Sciatic nerve (tissue), 2 donors: ENCODE measurements around the gene ANKRD18B. TPM values are rescaled to one million over a fixed set of nuclear protein-coding genes. Genes with fewer than 3 reads are reported as not detected.
"Not testable (repeated sequence)": the region's sequence is repeated elsewhere in the genome, so short reads cannot be mapped to it uniquely, and the experiment has no call there.

Experiments used
- ATAC-seq: fragments of 200-7000 bp; cut with Tn5 transposase; one replicate; pipeline ENCODE4 v1.9.1; 2020; ENCODE audit warnings: mild to moderate bottlenecking, moderate library complexity
- DNase-seq: peaks from one replicate; pipeline ENCODE4 v3.0.0-alpha.2; 2020; ENCODE audit warnings: low spot score
- intact Hi-C: fragments of 100-400 bp; cut with DNase I; formaldehyde crosslinking; loops from one replicate; pipeline ENCODE4 v1.14.2; 2022
- total RNA-seq: library from RNA; stranded (reverse); fragmentation: NEBNext Ultra II Directional; extraction: Animal tissue kit (Norgen Biotek cat#: 25700); gene quantifications from one replicate; pipeline ENCODE4 v1.2.1, GENCODE V29; 2021
- donor health status: DM: no; HTN: no; CAD: no.
- donor health status: DM: no; HTN: no; CAD: no.

The ANKRD18B gene
- total RNA-seq, 1 donor from 2014 or later = 1.2 TPM

DNA sequence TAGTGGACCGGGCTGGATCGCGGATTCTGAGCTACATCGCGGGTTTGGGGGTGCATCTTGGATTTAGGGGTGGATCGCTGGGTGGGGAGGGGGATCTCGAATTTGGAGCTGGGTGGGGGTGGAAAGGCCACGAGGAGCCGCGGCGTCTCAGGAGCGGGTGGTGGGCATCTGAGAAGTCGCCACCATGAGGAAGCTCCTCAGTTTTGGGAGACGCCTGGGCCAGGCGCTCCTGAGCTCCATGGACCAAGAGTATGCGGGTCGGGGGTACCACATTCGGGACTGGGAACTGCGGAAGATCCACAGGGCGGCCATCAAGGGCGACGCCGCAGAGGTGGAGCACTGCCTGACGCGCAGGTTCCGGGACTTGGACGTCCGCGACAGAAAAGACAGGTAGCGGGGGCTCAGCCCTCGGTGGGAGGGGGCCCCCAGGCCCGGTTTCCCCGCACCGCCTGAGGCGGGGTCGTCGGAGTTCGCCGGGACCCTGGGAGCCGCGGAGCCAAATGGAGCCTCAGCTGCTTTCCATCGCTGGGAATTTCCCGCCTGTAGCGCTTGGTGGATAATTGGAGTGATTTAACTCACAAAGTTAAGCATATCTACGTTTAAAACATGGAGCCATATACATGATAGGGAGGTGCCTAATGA, 376 bp downstream of the ANKRD18B start:
- intact Hi-C loops = no loop called here
- DNase-seq (no peak), ATAC-seq (no peak)

DNA sequence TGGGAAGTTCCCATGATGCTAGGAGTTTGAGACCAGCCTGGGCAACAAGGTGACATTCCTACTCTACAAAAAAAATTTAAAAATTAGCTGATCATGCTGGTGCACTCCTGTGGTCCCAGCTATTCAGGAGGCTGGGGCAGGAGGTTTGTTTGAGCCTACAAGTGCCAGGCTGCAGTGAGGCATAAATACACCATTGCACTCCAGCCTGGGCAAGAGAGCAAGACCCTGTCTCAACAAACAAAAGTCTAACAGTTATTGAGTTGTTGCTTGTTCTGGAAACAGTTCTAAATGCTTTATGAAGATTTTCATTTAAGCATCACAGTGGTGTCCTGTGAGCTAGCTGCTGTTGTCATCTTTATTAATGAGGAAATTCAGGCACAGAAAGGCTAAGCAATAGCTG, 4.0 kb downstream of the ANKRD18B start:
- intact Hi-C loops, DNase-seq, ATAC-seq: not testable (repeated sequence)

DNA sequence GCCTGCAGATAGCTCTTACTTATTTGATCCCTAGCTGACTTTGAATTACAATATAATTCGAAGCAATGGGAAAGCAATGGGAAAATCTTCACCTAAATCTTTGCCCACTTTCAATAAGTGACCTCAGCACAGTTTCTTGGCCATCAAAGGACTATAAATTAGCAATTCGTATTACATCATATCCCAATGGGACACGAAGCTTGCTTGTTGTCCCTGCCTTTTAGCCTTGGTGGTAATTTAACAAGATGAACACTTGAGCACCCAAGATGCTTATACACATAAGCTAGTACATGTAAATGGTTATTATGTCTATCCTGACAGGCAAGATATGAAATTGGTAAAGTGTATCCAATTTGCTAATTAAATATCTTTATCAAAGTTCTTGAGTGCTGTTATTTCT, 9.9 kb downstream of the ANKRD18B start:
- DNase-seq, intact Hi-C loops, ATAC-seq: not testable (repeated sequence)

DNA sequence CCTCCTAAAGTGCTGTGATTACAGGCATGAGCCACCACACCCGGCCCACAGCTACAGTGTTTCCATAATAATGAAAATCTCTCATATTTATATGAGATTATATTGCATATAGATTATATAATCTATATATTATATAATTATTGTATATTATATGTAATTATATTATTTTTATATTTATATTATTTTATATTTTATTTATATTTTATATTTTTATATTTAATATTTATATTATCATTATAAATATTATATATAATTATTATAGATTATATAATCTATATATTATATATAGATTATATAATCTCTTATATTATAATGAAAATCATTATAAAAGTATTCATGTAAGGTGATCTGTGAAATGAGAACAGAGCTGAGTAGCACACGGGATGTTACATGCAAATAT, 11.5 kb downstream of the ANKRD18B start:
- intact Hi-C loops = no loop called here
- ATAC-seq (no peak), DNase-seq (no peak)

DNA sequence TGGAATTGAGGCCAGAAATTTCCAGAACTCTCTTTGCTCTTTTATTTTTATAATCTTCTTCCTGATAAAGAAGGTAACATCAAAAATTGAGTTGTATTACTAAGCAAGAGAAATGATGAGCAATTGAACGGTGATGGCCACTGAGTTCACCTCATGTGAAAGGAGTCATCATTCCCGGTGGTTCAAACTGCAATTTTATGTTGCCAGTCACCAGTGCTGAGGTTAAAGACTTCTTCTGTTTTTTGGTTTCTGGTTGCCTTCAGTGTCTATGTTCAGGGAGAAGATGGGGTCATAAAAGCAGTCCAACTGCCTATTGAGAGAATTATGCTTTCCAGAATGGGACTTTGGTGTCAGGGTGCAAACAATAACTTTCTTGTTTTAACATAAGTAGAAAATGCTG, 19.4 kb downstream of the ANKRD18B start:
- ATAC-seq = not testable (repeated sequence)

DNA sequence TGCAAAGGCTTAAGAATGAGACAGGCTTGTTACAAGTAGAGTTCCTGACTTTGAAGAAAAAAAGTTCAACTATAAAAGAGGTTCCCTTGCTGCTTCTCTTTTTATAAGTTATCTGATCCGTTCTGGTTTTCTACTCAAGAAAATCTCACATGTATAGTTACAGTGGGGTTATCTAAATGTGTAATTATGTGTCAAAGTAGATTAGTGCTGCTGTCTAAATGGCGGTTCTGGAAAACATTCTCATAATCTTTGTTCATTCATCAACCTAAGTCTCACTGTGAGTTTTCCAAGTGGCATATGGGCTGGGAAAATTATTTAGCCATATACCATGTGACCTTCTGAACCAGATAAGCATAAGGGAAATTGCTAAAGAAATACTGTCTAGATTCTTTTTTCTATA, 21.7 kb downstream of the ANKRD18B start:
- intact Hi-C loops, ATAC-seq, DNase-seq: not testable (repeated sequence)

More for the DNA sequence above, 19.4 kb downstream of the ANKRD18B start:
- DNase-seq, intact Hi-C loops: not testable (repeated sequence)

DNA sequence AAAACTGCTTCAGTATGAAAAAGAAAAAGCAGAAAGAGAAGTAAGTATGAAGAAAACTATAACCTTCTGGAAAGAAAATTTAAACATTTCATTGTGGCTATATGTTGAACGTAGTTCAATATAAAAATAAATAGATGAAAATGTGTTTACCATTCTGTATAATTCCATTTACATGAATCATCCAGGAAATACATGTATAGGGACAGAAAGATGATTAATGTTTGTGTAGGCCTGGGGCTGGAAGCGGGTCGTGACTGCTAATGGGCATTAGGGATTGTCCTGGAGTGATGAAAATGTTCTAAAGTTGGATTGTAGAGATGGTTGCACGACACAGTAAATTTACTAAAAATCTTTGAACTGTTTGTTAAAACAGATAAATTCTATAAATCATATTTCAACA, 24.8 kb downstream of the ANKRD18B start:
- intact Hi-C loops, DNase-seq, ATAC-seq: not testable (repeated sequence)

DNA sequence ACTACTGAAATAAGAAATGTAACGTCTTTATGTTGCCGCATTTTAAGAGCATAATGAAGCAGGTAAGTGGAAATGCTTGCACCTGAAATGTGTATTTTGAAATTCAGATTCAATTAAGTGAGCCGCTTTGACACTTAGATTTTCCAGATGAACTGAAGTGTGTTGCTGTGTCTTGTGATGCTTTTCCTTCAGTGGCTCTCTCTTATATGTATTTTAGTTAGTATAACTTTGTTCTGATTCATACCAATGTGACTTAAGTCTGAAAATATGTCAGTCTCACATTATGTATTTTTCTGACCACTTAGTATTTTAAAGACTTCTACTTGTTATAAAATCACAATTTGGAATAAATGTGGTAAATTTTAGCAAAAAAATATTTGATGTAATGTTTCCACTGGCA, 25.4 kb downstream of the ANKRD18B start:
- intact Hi-C loops, ATAC-seq: not testable (repeated sequence)

DNA sequence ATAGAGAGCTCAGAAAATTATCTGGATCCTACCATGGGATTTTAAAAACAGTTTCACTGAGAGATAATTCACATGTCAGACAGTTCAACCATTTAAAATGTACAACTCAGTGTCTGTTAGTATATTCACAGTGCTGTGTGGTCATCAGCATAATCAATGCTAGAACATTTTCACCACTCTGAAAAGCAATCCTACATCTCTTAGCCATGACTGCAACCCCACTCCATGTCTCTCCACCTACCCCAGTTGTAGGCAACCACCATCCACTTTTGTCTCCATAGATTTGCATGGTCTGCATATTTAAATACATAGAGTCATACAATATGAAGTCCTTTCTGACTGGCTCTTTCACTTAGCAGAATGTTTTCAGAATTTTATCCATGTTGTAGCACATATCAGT, 27.1 kb downstream of the ANKRD18B start:
- ATAC-seq, intact Hi-C loops, DNase-seq: not testable (repeated sequence)

More for the DNA sequence above, 25.4 kb downstream of the ANKRD18B start:
- DNase-seq = not testable (repeated sequence)

DNA sequence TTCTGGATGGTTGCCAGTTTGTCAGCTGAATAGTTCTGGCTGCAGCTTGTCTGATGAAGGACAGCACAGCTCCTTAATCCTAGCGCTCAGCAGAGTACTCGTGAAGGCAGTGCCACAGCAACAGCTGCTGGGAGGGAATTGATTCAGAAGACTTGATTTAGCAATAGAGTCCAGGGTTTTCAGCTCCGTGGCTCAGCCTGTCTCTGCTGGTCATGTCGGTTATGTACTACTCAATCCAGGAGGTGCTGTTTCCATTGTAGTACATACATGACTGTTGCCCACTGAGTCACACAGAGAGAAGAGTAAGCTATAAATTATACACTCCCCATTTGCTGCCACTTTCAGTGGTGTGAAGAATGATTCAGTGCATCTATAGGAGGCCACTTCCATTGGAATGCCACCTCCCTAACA, 28.3 kb downstream of the ANKRD18B start:
- intact Hi-C loops, ATAC-seq, DNase-seq: not testable (repeated sequence)

DNA sequence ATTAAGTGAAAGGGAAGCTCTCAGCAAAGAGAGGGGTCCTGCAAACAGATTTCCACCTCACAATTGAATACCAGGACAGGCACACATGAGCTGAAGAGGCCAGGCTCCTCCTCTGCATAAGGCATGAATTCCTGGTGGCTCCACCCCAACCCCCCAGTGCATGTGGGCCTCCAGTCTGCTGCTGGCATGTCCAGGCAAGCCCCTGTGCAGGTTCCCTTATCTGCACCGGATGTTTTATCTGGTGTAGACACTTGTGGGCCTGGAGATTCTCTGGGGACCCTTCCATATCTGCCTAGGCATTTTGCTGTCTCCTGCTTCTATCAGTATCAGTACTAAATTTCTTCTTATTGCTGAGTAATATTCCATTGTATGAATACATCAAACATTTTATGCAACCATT, 36.2 kb downstream of the ANKRD18B start:
- intact Hi-C loops, DNase-seq, ATAC-seq: not testable (repeated sequence)

DNA sequence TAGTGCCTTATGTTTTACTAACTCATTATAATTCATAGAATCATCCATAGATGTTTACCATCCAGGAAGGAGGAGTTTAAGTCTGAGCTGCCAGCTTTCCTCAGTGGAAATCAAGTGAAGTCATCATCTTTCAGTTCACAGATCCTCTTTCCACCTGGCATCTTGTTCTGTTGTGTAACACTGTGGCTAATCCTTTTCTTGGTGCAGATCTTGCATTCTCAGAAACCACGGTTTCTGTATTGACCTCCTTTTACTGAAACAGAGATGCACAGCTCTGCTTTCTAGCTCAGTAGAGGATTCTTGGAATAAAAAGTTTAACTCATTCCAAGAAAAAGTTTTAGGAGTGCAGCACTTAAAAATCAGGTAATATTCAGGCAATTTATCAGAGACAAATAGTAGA, 38.1 kb downstream of the ANKRD18B start:
- ATAC-seq, DNase-seq, intact Hi-C loops: not testable (repeated sequence)

DNA sequence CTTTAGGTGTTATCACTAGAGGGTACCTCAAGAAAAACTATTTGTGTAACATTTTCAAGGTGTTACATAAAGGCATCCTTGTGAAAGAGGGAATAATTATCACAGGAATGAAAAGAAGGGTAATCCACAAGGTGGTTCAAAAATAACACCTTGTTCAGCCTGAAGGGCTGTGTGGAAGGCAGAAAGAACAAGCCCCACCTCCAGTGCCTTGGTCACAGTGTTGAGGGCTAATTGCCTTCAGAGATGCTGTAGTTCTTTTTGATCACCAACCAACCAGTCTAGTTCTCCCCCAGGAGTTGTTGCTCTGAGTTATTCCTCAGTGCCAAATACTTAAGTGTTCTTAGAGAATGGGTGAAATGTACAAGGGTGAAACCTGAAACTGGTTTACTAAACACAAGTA, 43.7 kb downstream of the ANKRD18B start:
- DNase-seq, ATAC-seq, intact Hi-C loops: not testable (repeated sequence)

DNA sequence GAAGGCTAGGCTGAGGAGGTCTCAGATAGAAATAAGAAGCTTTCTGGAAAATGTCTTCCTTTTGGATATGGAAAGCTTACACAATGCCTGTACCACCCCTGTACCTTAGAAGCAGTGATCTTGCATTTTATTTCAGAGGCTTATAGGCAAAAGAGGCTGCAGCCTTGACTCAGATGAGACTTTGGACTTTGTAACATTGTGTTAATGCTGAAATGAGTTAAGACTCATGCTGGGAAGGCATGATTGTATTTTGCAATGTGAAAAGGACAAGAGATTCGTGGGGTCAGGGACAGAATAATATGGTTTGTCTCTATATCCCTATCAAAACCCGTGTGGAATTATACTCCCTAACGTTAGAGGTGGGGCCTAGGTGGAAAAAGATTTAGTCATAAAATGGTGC, 53.7 kb downstream of the ANKRD18B start:
- intact Hi-C loops, ATAC-seq, DNase-seq: not testable (repeated sequence)

DNA sequence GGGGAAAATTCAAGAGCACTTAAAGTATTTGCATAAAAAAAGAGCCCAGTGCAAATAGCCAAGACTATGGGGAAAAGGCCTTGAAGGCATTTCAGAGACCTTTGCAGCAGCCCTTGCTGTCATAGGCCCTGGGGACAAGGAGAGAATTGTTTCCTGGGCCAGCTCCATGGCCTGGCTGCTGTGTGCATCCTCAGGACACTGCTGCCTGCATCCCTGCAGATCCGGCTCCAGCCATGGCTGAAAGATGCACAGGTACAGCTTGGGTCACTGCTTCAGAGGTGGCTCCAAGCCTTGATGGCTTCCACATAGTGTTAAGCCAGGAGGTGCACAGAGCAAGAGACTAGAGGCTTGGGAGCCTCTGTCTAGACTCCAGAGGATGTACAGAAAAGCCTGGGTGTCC, 55.9 kb downstream of the ANKRD18B start:
- ATAC-seq, intact Hi-C loops, DNase-seq: not testable (repeated sequence)

DNA sequence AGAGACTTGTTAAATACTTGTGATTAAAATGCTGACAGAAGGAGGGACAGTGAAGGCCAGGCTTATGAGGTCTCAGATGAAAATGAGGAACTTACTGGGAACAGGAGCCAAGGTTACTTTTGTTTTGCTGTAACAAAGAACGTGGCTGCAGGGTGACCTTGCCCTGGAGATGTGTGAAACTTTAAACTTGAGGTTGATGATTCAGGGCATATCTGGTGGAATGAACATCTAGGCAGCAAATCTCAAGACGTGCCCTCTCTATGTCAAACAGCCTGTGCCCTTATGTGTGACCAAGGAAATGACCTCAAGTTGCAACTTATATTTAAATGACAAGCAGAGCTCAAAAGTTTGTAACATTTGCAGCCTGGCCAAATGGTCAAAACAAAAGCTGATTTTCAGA, 58.6 kb downstream of the ANKRD18B start:
- DNase-seq, intact Hi-C loops, ATAC-seq: not testable (repeated sequence)

DNA sequence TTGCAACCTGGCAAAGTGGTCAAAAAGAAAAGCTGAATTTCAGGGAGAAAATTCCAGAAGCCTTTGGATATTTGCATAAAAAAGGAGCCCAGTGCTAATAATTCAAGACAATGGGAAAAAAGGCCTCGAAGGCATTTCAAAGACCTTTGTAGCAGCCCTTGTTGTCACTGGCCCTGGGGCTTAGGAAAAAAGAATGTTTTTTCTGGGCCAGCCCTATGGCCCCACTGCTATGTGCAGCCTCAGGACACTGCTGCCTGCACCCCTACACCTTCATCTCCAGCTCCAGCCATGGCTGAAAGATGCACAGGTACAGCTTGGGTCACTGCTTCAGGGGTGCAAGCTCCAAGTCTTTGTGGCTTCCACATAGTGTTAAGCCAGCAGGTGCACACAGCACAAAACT, 62.1 kb downstream of the ANKRD18B start:
- DNase-seq, intact Hi-C loops, ATAC-seq: not testable (repeated sequence)

DNA sequence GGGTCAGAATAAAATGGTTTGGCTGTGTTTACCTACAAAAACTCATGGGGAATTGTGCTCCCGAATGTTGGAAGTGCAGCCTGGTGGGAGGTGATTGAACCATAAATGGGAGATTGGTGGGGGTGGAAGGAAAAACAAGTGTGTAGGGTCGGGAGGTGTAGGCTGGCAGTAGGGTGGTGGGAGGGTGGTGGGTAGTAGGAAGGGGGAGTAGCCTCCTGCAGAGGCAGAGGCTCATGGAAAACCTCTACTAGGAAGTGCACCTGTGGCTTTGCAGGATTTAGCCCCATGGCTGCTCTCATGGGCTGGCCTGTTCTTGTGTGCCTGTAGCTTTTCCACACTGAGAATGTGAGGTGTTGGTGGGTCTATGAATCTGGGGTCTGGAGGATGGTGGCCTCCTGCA, 63.7 kb downstream of the ANKRD18B start:
- intact Hi-C loops, DNase-seq: not testable (repeated sequence)

DNA sequence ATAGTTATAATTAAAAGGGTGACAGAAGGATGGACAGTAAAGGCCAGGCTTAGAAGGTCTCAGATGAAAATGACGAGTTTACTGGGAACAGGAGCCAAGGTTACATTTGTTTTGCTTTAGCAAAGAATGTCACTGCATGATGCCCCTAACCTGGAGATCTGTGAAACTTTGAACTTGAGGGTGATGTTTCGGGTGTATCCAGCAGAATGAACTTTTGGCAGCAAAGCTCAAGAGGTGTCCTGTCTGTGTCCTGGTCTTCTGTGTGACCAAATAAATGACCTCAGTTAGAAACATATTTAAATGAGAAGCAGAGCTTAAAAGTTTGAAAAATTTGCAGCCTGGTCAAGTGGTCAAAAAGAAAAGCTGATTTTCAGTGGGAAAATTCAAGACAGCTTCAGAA, 64.8 kb downstream of the ANKRD18B start:
- DNase-seq, ATAC-seq, intact Hi-C loops: not testable (repeated sequence)

More for the DNA sequence above, 63.7 kb downstream of the ANKRD18B start:
- ATAC-seq = not testable (repeated sequence)

DNA sequence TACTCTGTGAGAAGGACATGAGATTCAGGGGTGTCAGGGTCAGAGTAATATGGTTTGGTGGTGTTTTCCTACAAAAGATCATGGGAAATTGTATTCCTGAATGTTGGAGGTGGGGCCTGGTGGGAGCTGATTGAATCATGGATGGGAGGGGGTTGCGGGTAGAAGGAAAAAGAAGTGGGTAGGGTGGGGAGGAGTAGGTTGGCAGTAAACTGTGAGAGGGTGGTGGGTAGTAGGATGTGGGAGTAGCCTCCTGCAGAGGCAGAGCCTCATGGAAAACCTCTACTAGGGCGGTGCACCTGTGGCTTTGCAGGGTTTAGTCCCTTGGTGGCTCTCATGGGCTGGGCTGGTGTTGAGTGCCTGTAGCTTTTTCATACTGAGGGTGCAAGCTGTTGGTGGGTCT, 66.8 kb downstream of the ANKRD18B start:
- ATAC-seq, DNase-seq, intact Hi-C loops: not testable (repeated sequence)
